Stimulated activated CD4-positive, alpha-beta T cell treated with anti-CD3 and anti-CD28 coated beads, Interleukin-1b, Interleukin-23, amount 100 ng/mL, for 1 hour (primary cell): ENCODE data around the gene SLC30A2.
"Not testable (repeated sequence)": the region's sequence is repeated elsewhere in the genome, so short reads cannot be mapped to it uniquely, and the experiment has no call there.

ENCODE experiments used
- DNase-seq, 2 donors: peaks; one replicate each; pipeline ENCODE4 v3.0.0-alpha.2; 2020; ENCODE audit warnings: low read depth in 2 of 2

The SLC30A2 gene

DNA sequence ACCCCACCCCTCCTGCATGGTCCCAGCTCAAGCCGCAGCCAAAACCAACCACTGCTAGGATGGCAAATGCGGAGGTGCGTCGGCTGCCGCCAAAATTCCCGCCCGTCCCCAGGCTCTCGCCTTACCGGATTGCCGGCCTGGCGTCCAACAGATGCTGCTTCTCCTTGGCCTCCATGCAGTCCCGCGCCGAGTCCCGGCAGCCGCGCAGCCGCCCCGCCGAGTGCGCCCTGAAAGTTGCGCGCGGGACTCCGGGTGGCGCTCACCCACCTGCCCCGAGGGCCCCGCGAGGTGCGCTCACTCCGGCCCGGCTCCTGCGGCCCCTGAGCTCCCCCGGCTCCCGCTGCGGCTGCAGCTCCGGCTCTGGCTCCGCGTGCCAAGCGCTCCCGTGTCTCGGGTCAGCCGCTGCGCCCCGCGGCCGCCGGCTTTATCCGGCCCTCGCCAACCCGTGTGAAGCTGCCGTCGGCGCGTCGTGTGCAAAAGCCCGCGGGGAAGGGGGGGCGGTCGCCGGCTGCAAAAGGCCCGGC, at the start of gene SLC30A2:
TSS of gene SLC30A2 (minus strand) at position 397 of the 524 bp plus-strand sequence. CDS start at position 175, 222 bp downstream.
- no peak for DNase-seq

DNA sequence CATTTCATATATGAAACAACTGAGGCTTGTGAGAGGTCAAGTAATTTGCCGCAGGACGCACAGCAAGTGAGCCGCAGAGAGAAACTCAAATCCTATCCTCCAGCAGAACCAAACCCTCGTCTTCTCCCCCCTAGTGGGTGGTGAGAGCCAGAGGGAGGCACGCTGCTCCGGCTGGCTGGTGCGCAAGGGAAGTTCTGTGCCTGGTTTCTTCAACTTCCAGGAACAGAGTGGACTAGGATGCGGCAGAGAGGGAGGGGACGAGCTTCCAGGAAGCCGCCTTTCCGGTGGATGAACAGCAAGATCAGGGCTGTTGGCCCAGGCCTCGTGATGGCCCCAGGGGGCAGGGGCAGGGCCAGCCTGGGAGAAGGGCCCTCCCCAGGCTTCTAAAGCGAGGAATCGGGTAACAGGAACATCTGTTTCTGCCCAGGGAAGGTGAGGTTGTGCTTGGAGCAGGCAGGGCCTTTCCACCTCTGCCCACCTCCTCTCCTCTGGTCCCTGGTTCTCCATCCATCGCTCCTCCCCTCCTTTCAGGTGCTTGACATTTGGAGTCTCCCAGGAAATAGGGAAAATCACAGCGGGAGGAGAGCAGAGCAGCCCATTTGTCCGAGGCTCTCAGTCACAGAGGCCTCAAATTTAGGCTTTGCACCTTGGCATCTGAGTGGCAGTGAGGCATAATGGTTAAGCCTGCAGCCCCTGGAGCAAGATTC, 48.9 kb upstream of the SLC30A2 start:
- DNase-seq, result no peak

DNA sequence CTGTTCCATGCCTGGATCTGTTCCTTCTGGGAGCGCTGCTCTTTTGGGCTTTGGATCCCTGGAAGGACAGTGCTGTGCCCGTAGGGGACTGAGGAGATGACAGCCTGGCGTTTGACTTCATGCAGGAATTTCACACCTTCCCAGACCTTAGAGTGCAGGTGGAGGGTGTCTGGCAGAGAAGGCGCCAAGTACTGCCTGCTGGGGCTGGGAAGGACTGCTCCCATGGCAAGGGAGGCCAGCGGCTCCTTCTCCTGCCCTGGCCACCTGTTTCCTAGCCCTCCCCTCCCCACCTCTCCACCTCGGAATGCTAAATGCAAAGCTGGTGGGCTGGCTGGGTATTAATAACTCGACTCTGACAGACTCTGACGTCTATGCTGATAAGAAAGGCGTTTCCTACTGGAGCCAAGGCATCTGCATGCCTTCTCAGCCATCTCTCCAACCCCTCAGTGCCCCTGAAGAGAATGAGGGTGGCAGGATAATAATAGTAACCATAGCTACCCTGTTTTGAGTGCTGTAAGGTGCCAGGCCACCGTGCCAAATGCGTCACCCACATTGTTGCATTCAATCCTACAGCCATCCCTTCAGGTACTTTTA, 48.3 kb upstream of the SLC30A2 start:
- DNase-seq, result no peak

GRCh38 chr1:26093569-26093968, 47.7 kb upstream of the SLC30A2 start:
- DNase-seq, result not testable (repeated sequence)

- DNase-seq, result no peak
Measured at GRCh38 chr1:26092422-26092821, 46.5 kb upstream of the SLC30A2 start.

DNA sequence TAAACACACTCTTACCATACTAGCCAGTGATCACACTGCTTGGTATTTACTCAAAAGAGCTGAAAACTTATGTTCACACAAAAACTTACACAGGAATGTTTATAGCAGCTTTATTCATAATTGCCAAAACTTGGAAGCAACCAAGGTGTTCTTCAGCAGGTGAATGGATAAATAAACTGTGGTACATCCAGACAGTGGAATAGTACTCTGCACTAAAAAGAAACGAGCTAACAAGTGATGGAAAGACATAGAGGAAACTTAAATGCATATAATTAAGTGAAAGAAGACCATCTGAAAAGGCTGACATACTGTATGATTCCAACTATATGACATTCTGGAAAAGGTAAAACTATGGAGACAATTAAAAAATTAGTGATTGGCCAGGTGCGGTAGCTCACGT, 45.0 kb upstream of the SLC30A2 start:
- DNase-seq, result no peak

GRCh38 chr1:26089125-26089524, 43.2 kb upstream of the SLC30A2 start:
- no peak for DNase-seq

DNA sequence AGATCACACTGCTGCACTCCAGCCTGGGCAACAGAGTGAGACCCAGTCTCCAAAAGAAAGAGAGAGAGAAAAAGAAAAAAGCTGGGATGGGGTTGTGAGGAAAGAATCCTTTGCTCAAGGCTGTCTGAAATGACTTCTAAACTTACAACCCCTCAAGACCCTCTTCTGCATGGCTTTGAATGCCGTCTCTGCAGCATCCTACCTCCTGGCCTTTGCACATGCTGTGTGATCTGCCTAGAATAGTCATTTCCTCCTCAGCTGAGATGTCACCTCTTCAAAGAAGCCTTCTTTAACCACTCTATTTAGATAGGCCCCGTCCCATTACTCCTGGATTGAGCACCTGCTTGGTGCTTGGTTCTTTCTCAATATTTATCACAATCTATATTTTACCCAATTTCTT, 38.9 kb upstream of the SLC30A2 start:
- DNase-seq, result no peak

DNA sequence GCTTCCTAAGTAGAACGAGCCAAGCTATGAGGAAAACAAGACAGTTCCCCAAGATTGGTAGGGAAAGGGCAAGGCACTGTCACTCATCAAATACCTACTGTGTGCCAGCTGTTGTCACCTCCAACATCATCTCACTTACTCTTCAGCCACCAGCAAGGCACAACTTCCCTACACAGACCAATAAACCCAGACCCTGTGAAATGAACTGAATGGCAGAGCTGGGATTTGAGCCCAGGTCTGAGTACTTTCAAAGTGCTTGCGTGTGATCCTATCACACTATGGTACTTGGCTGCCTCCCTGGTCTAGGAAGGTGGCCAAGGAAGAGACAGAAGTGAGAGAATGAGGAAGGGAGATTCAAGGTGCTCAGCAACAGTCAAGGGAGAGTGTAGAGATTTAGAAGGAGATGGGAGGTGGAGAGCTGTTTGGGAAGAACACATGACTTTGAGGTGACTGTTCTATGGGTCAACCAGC, 38.2 kb upstream of the SLC30A2 start:
- DNase-seq, result no peak

DNA sequence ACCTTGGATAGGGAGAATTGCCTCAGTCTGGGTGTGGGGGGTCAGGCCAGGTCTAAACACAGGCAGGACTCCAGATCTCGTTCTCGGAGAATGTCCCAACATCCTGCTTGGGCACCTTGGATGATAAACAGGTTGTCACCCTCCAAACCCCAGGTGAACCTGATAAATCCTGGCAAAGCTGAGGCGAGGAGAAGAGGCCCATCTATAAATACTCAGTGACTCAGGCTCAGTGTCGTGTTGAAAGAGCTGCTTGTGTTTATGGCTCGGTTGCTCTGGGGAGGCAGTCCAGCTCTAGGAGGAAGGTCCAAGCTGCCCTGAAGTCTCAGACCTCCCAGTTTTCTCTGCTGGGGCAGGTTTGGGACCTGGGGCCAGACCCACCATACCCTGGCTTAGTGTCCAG, 37.3 kb upstream of the SLC30A2 start:
- no peak for DNase-seq

DNA sequence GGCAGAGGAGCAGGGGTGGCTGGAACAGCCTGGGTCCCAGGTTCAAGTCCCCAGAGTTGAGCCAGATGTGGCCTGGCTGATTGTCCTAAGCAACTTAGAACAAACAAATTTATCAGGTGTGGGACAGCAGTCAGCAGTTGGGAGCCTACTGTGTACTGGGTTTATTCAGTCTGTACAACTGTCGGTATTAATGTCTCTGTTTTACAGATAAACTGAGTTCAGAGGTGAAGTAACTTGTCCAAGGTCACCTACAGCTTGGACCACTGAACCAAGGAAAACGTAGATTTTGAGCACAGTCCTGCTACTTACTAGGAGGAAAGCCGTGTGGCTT, 36.1 kb upstream of the SLC30A2 start:
- DNase-seq, result no peak

DNA sequence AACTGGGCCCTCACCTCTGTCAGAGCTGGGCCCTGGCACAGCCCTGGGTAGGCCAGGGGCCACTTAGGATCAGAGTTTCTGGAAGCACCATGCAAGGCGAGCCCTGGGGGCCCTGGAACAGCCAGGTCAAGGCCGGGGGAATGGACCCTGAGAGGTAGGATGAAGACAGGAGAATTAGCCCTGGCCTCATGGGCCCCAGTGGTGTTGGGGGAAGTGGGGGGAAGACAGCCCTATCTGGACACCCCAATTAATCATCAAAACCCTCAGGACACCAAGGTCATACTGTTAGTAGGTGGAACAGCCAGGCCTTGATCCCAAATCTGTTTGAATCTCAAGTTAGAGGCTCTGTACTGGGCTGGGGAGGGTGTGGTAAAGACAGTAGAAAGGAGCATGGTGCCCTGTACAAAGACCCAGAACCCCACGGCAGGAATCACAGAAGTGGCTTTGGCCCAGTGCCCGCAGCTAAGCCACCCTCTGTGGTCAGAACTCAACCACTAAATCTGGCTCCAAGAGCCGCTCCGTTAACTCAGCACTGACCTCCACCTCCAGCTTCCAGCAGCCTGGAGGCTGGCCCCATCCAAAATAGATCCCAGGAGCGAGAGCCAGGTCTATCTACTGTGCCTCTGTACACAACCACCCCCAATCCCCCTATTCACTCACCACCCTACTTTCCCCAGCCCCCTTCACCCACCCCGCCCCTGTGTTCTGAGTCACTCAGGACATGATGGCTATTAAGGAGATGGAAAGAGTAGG, 35.5 kb upstream of the SLC30A2 start:
- DNase-seq, result no peak

GRCh38 chr1:26079960-26080814, 34.3 kb upstream of the SLC30A2 start:
- no peak for DNase-seq

DNA sequence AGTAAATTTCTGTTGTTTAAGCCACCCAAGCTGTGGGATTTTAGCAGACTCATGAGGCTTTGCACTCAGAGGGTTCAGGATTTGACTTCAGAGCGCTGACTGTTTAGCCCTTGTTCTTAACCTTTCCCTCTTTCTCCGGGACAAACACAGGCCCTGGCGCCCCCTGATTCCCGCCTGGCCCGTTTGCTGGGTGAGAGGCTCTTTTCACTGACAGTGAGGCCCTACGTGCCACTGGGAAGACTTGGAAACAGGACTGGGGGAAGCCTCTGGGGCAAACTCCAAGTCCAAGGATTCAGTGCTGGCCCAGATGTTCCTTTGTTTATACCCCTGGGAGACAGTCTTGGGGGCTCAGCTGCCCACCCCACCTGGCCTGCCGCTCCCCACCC, 33.3 kb upstream of the SLC30A2 start:
- no peak for DNase-seq

- DNase-seq, result no peak
Measured at GRCh38 chr1:26078286-26079177, 32.6 kb upstream of the SLC30A2 start.

GRCh38 chr1:26077524-26077923, 31.6 kb upstream of the SLC30A2 start:
- DNase-seq, result no peak

- DNase-seq, result no peak
Measured at GRCh38 chr1:26075421-26076144, 29.7 kb upstream of the SLC30A2 start.

DNA sequence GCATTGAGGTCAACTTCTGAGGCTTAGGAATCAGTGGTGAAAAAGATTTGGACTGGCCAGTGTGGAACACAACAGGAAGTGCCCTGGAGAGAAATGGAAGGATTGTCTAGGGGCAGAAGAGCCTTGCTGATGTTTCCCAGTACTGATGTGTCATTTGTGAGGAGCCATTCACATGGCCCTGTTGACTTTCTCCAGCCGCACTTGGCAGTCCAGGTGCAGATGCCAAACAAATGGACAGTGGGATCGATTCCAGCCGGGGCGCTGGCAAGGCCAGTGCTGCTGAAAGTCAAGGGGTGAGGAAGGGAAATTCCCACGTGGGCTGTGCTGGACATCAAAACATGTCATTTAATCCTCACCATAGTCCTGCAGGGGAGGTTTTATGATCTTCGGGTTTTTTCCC, 26.4 kb upstream of the SLC30A2 start:
- DNase-seq, result no peak

GRCh38 chr1:26070963-26071342, 25.0 kb upstream of the SLC30A2 start:
- DNase-seq, result no peak

- no peak for DNase-seq
Measured at GRCh38 chr1:26070296-26070962, 24.5 kb upstream of the SLC30A2 start.
